ENCODE results near the gene BICDL2.

BICDL2 gene

DNA sequence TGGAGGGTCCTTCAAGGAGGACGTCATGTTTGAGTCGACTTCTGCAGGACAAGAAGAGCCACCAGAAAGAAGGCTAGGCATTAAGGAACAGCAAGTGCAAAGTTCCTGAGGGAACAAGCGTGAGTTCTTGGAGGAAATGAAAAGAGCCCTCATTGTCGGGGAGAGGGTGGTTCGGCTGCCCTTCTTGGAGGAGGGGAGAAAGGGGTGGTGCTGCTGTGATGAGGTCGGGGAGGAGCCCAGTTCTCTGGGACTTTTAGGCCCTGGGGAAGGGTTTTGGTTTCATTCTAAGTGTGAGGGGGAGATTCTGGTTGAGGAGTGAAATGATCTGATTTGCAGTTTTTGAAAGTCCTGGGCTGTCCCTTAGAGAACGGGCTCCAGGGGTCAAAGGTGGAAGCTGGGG is 4.1 kb downstream of the BICDL2 start:
- TF ChIP-seq SIN3A (IDR thresholded peaks at IDR 0.05; ENCODE audit: borderline replicate concordance, insufficient read depth, low read length) (no peak), TAF1 (IDR thresholded peaks at IDR 0.05; ENCODE audit: borderline replicate concordance, insufficient read depth, low read length) (no peak), FOXP2 (optimal IDR thresholded peaks at IDR 0.05; ENCODE audit: borderline replicate concordance, extremely low read depth, extremely low read length, insufficient read depth) (no peak), POLR2AphosphoS5 (IDR thresholded peaks at IDR 0.05; ENCODE audit: low read depth, low read length) (no peak)
- TF ChIP-seq, protein P1, sequence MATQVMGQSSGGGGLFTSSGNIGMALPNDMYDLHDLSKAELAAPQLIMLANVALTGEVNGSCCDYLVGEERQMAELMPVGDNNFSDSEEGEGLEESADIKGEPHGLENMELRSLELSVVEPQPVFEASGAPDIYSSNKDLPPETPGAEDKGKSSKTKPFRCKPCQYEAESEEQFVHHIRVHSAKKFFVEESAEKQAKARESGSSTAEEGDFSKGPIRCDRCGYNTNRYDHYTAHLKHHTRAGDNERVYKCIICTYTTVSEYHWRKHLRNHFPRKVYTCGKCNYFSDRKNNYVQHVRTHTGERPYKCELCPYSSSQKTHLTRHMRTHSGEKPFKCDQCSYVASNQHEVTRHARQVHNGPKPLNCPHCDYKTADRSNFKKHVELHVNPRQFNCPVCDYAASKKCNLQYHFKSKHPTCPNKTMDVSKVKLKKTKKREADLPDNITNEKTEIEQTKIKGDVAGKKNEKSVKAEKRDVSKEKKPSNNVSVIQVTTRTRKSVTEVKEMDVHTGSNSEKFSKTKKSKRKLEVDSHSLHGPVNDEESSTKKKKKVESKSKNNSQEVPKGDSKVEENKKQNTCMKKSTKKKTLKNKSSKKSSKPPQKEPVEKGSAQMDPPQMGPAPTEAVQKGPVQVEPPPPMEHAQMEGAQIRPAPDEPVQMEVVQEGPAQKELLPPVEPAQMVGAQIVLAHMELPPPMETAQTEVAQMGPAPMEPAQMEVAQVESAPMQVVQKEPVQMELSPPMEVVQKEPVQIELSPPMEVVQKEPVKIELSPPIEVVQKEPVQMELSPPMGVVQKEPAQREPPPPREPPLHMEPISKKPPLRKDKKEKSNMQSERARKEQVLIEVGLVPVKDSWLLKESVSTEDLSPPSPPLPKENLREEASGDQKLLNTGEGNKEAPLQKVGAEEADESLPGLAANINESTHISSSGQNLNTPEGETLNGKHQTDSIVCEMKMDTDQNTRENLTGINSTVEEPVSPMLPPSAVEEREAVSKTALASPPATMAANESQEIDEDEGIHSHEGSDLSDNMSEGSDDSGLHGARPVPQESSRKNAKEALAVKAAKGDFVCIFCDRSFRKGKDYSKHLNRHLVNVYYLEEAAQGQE (IDR thresholded peaks at IDR 0.05; ENCODE audit: insufficient read depth in 1 of 2, low read depth in 2 of 2, low read length in 2 of 2): no peak

DNA sequence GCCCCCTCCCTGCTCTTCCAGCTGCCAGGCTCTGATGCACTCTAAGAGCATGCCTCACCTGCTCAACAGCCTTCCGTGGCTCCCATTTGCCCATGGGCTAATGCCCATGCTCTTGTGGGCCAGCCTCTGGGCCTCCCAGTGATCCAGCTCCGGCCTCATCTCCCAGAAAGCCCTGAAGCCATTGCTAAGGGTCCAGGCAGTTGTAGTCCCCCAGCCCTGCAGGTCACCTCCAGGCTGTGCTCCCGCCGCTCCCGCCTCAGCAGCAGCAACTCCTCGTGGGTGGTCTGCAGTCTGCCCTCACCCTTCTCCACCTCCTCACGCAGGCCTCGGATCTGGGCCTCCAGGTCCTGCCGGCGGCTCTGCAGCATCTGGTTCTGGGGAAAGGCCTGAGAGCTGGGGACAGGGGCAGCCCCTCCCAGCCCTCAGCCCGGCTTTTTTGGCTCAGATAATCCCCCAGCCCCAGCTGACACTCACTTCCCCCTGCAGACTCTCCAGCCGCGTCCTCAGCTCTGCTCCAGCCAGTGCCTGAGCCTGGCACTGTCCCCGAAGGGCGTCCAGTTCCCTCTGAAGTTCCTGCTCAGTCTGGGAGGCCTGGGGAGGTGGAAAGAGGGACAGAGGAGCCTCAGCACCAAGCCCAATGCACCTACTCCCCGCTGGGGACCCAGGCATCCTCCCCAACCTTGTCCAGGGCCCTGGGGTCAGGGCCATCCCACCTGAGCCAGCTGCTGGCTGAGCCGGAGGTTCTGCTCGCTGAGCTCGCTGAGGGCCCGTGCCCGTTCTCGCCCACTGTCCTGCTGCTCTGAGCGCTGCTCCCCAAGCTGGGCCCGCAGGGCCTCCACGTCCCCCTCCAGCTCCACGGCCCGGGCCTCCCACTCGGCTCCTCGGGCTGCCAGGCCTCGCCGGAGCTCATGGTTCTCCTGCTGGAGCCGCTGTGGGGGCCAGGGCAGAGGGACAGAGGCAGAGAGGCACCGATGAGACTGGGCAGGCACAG is 6.2 kb downstream of the BICDL2 start:
- TF ChIP-seq, protein P1 (IDR thresholded peaks at IDR 0.05; ENCODE audit: insufficient read depth in 1 of 2, low read depth in 2 of 2, low read length in 2 of 2): no peak
- no peak for TF ChIP-seq POLR2AphosphoS5 (IDR thresholded peaks at IDR 0.05; ENCODE audit: low read depth, low read length)
- no peak for TF ChIP-seq SIN3A (IDR thresholded peaks at IDR 0.05; ENCODE audit: borderline replicate concordance, insufficient read depth, low read length)
- TF ChIP-seq FOXP2 (optimal IDR thresholded peaks at IDR 0.05; ENCODE audit: borderline replicate concordance, extremely low read depth, extremely low read length, insufficient read depth): no peak
- no peak for TF ChIP-seq TAF1 (IDR thresholded peaks at IDR 0.05; ENCODE audit: borderline replicate concordance, insufficient read depth, low read length)

DNA sequence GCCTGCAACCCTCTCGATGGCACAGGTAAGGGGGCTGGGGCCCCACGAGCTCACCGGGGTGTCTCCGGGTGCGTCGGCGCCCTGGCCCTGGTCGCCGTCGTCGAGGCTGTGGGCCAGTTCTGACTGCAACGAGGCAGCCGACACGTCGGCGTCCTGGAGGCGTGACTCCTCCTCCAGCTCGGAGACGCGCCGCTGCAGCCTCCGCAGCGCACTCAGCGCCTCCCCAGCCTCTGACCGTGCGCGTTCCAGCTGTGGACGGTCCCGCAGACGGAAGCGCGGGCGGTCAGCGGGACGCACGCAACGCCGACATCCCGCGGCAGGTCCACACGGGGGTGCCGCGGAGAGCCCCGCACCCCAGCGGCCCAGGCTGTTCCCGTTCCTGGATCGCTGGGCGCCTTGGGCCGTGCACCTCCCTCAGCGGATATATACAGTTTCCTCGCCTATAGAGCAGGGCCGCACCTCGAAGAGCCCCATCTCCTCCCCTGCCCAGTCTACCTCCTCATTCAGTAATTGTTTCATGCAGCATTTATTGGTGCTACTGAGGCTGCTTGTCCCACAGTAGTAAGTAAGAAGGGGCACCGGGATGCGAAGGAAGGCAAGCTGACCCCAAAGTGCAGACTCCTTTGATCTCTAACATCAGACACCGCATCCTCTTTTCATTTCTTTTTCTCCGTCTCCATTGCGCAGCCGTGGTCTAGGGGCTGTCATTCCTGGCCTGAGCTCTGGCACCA is 7.1 kb downstream of the BICDL2 start:
- no peak for TF ChIP-seq FOXP2 (optimal IDR thresholded peaks at IDR 0.05; ENCODE audit: borderline replicate concordance, extremely low read depth, extremely low read length, insufficient read depth)
- no peak for TF ChIP-seq POLR2AphosphoS5 (IDR thresholded peaks at IDR 0.05; ENCODE audit: low read depth, low read length)
- no peak for TF ChIP-seq TAF1 (IDR thresholded peaks at IDR 0.05; ENCODE audit: borderline replicate concordance, insufficient read depth, low read length)
- TF ChIP-seq SIN3A (IDR thresholded peaks at IDR 0.05; ENCODE audit: borderline replicate concordance, insufficient read depth, low read length): no peak
- TF ChIP-seq, protein P1 (IDR thresholded peaks at IDR 0.05; ENCODE audit: insufficient read depth in 1 of 2, low read depth in 2 of 2, low read length in 2 of 2): no peak

DNA sequence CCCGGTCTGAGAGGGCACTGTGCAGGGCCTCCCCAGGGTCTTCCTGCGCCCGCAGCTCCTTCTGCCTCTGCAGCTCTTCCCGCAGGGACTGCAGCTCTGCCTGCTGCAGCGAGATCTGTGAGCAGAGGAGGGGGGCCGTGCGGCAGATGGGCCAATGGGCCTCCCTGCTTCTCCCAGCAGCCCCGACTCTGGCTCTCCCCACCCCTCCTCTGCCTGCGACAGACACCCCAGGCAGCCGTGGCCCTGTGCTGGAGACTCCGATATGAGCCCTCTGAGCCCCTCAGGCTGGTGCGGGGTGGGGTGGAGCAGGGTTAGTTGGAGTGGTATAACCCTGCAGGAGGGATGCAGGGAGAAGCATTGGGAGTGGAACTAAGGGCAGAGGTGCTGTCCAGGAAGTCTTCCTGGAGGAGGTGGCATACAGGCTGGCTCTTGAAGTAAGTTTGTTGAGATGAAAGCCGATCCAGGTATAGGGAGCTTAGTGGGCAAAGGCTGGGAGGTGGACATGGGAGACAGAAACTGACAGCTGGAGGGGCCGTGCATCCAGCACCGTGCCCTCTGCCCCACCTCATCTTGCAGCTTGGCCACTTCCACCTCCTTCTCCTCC is 7.9 kb downstream of the BICDL2 start:
- TF ChIP-seq TAF1 (IDR thresholded peaks at IDR 0.05; ENCODE audit: borderline replicate concordance, insufficient read depth, low read length) (no peak), POLR2AphosphoS5 (IDR thresholded peaks at IDR 0.05; ENCODE audit: low read depth, low read length) (no peak), SIN3A (IDR thresholded peaks at IDR 0.05; ENCODE audit: borderline replicate concordance, insufficient read depth, low read length) (no peak), FOXP2 (optimal IDR thresholded peaks at IDR 0.05; ENCODE audit: borderline replicate concordance, extremely low read depth, extremely low read length, insufficient read depth) (no peak)
- TF ChIP-seq, protein P1 (IDR thresholded peaks at IDR 0.05; ENCODE audit: insufficient read depth in 1 of 2, low read depth in 2 of 2, low read length in 2 of 2): no peak

Measured in PFSK-1 (cell line).